Stimulated activated CD4-positive, alpha-beta T cell treated with anti-CD3 and anti-CD28 coated beads, Interleukin-2, amount 100 ng/mL, for 4 hours (primary cell): ENCODE data around the gene GGTLC3.
"Not testable (repeated sequence)": the region's sequence is repeated elsewhere in the genome, so short reads cannot be mapped to it uniquely, and the experiment has no call there.

Source experiments
- DNase-seq: peaks from one replicate; pipeline ENCODE4 v3.0.0-alpha.2; 2020; ENCODE audit warnings: low read depth

The GGTLC3 gene

GRCh38 chr22:18518061-18518460 is at the start of gene GGTLC3:
Gene GGTLC3 (minus strand): TSS chr22:18518161. CDS start chr22:18517897, 264 bp downstream.
- not testable (repeated sequence) for DNase-seq

GRCh38 chr22:18560099-18560974 is 42.4 kb upstream of the GGTLC3 start:
- DNase-seq = not testable (repeated sequence)

GRCh38 chr22:18558939-18559338 is 41.0 kb upstream of the GGTLC3 start:
- not testable (repeated sequence) for DNase-seq

GRCh38 chr22:18558516-18558915 is 40.6 kb upstream of the GGTLC3 start:
- DNase-seq = not testable (repeated sequence)

GRCh38 chr22:18554280-18555256 is 36.6 kb upstream of the GGTLC3 start:
- not testable (repeated sequence) for DNase-seq

- DNase-seq = not testable (repeated sequence)
Measured at GRCh38 chr22:18552839-18553597, 35.1 kb upstream of the GGTLC3 start.

- DNase-seq = not testable (repeated sequence)
Measured at GRCh38 chr22:18551046-18551445, 33.1 kb upstream of the GGTLC3 start.

GRCh38 chr22:18549458-18550179 is 31.7 kb upstream of the GGTLC3 start:
- DNase-seq = not testable (repeated sequence)

- DNase-seq = not testable (repeated sequence)
Measured at GRCh38 chr22:18544615-18545014, 26.7 kb upstream of the GGTLC3 start.

- not testable (repeated sequence) for DNase-seq
Measured at GRCh38 chr22:18543400-18543799, 25.4 kb upstream of the GGTLC3 start.

GRCh38 chr22:18539994-18540393 is 22.0 kb upstream of the GGTLC3 start:
- not testable (repeated sequence) for DNase-seq

GRCh38 chr22:18534315-18534714 is 16.4 kb upstream of the GGTLC3 start:
- not testable (repeated sequence) for DNase-seq

GRCh38 chr22:18533633-18534032 is 15.7 kb upstream of the GGTLC3 start:
- not testable (repeated sequence) for DNase-seq

GRCh38 chr22:18529416-18530145 is 11.6 kb upstream of the GGTLC3 start:
- not testable (repeated sequence) for DNase-seq

- peak; percentile 89 for DNase-seq
Measured at GRCh38 chr22:18528597-18529415, 10.8 kb upstream of the GGTLC3 start.

- not testable (repeated sequence) for DNase-seq
Measured at GRCh38 chr22:18527752-18528596, 10.0 kb upstream of the GGTLC3 start, which contains the start of gene TMEM191B. Gene TMEM191B (plus strand): TSS chr22:18527802. CDS start chr22:18527981, 179 bp downstream.

- not testable (repeated sequence) for DNase-seq
Measured at GRCh38 chr22:18523328-18523727, 5.4 kb upstream of the GGTLC3 start.

GRCh38 chr22:18522762-18523161 is 4.8 kb upstream of the GGTLC3 start:
- not testable (repeated sequence) for DNase-seq
